HG03354 (cell line): ENCODE data around the gene TANGO6.
"Not testable (repeated sequence)": the region's sequence is repeated elsewhere in the genome, so short reads cannot be mapped to it uniquely, and the experiment has no call there.

Experiments used
- ATAC-seq: cut with Tn5 transposase; IDR thresholded peaks from one replicate; pipeline ENCODE4 v1.9.1; 2021; ENCODE audit warnings: mild to moderate bottlenecking; ENCODE audit not compliant: unreplicated experiment, poor library complexity, severe bottlenecking

TANGO6 gene

DNA sequence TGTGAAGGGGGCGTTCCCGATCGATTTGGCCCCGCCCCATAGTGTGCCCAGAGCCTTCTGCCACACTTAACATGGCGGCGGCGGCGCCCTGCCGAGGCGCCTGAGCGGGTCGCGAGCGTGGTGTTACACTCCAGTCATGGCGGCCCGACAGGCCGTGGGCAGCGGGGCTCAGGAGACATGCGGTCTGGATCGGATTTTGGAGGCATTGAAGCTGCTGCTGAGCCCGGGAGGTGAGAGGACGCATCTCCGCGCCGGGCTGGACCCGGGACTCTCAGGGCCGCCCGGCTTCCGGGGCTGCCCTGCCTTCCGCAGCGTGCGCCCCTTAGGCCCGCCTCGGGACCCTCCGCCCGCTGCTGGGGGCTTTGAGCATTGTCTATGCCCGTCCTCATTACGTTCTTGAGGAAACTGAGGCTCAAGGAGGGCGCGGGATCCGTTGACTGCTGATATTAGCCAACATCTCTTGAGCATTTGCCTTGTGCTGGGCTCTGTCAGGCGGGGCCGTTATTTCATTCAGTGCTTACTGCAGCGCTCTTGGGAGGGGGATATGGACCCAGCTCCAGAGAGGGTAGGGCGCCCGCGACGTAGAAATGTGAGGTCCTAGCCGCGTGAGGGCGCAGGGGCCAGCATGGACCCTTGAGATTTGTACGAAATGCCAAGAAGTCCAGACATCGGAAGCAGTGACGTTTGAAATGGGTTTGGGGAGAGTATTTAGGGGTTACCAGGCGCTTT, at the start of gene TANGO6:
TANGO6 (plus strand) TSS at position 50 of the 729 bp plus-strand sequence; CDS start at position 137, 87 bp downstream.
- ATAC-seq, result peak; percentile 90

DNA sequence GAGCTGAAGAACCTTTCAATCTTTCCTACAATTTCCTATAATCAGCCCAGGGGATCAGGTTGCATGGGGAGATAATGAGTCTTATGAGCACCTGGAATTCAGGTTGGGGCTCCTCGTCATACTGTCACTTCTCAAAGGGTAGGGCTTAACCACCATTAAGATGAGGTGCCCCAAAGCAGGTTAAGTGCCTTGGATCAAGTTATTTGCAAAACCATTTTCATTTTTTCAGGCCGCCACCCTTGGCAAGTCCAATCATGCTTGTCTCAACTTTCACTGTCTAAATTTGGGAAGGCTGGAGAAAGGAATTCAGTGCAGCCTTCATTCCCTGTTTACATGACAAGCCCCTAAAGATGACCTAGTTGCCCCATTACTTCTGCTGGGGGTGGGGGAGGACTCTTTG, 44.9 kb upstream of the TANGO6 start:
- no peak for ATAC-seq

DNA sequence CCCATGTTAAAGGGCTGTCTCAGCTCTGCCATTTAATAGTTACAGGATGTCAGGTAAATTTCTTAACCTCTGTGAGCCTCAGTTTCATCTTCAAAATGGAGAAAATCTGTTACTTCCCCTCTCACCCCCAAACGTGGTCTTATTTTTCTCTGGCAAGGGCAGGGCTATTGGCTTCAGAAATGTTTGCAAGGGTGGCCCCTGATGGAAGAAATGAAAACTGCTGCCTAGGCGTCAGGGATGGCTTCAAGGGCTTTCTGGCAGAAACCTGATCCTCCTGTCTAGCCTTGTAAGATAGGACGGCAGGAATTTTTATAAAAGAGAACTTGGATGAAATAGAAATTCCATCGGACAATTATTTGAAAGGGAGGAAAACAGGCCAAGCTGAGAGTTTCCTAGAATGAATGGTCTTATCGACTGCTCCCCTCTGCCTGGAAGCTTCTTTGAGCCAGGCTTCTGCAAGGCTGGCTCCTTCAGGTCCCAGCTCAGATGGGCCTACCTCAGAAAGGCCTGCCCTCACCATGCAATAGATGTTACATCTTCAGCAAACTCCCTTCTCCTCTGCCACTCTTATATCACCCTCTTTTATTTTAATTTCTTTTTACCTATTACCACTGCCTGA, 43.0 kb upstream of the TANGO6 start:
- ATAC-seq, result peak; percentile 71

DNA sequence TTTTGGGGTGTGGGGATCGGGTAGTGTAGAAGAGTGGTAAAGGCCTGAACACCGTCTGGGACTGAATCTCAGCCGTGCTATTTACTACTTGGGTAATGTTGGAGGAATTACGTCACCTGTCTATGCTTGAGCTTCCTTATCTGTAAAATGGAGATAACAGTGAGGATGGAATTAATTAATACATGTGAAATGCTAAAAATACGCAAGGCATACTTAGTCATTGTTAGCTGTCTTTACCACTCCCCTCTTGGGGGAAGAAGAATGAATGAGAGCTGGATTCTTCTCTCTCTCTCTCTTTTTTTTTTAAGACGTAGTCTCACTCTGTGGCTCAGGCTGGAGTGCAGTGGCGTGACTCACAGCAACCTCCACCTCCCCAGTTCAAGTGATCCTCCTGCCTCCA, 41.1 kb upstream of the TANGO6 start:
- ATAC-seq, result no peak

DNA sequence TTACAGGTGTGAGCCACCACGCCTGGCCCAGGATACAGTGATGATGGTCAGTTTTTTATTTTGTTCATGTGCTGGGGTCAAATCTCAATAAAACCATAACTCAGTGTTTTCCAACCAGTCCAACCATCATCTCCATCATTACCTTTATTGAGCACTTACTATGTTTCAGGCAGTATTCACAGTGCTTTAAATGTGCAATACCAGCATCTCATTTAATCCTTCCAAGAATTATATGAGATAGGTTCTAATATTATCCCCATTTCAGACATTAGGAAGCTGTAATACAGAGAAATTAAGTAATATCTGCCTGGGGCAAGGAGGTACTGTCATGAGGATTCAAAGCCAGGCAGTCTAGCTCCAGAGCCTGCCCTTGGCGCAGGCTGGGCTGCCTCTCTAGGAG, 36.9 kb upstream of the TANGO6 start:
- no peak for ATAC-seq

DNA sequence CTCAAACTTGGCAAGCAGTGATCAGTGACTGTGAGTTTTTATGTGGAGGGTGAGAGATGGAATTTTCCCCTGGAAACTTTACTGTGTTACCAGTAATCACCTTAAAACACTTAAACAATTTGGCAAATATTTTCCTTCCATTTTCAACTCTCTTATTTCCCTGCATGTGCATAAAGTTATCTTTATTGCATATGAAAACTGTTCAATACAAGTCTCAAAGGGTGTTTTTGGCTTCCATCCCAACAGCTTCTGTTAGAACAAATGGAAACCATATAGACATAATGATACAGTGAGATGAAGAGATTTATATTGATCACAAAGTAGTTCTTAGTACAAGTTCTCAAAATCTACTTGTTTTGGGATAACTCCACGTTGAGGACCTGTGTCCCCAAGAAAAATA, 36.4 kb upstream of the TANGO6 start:
- no peak for ATAC-seq

DNA sequence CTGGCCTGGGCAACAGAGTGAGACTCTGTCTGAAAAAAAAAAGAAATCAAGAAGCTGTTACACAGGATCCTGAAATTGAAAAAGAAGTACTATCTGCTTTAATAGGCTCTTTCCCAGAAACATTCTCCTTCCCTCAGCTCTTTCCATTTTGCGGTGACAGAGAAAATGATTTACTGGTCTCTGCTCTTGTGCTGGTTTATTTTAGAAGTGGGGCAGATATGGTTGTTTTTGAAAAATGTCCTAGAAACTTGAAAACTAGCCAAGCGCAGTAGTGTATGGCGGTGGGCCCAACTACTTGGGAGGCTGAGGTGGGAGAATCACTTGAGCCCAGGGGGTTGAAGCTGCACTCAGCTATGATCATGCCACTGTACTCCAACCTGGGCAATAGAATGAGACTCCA, 28.8 kb upstream of the TANGO6 start:
- ATAC-seq, result no peak

DNA sequence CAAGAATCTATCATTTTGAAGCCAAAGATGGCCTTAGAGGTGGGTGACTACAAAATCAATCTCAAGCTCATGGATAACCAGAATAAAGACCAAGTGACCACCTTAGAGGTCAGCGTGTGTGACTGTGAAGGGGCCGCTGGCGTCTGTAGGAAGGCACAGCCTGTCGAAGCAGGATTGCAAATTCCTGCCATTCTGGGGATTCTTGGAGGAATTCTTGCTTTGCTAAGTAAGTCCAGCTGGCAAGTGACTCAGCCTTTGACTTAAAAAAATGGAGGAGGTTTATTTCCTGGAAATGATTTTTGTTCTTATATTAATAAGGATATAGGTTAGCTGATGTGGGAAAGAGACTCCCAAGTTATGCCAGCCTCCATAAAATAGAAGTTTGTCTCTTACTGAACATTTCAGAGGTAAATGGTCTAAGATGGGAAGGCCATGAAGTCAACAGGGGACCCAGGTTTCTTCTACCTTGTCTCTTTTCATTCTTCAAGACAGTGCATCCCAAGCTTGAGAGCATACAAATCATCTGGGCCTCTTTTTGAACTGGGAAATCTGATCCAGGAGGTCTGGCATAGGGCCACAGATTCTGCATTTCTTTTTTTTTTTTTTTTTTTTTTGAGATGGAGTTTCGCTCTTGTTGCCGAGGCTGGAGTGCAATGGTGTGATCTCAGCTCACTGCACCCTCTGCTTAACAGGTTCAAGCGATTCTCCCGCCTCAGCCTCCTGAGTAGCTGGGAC, 19.8 kb upstream of the TANGO6 start:
- no peak for ATAC-seq

DNA sequence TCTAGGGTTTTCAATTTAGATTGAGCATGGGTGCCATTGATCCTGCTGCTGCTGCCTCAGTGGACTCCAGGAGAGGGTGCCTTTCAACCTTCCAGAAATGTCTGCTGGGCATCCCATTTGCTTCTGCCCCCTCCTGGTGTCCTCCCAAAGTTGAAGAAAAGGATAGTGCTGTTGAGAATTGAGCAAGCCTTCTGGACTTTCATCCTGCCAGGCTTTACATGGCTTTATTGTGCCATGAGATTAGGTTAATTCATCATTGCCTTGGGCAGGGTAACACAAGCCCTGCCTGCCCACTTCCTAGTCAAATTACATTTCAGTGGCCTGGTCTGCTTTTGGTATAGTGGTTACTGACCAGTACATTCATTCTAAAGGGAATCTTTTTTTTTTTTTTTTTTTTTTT, 17.9 kb upstream of the TANGO6 start:
- ATAC-seq, result no peak

DNA sequence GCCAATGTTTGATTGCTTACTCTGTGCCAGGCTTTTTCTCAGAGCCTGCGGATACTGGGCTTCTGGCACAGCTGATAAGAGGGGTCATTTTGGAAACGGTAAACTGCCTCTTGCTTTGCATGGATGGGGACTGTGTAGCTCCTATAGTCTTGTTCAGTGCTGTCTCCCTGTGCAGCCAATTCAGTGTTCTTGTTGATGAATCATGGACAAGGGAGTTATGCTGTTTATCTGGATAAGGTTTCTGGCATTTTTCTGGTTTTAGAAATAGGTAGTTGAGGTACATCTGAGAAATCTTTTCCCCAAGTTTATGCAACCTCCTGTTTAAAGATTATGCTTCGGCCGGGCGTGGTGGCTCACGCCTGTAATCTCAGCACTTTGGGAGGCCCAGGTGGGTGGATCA, 16.7 kb upstream of the TANGO6 start:
- ATAC-seq, result no peak

DNA sequence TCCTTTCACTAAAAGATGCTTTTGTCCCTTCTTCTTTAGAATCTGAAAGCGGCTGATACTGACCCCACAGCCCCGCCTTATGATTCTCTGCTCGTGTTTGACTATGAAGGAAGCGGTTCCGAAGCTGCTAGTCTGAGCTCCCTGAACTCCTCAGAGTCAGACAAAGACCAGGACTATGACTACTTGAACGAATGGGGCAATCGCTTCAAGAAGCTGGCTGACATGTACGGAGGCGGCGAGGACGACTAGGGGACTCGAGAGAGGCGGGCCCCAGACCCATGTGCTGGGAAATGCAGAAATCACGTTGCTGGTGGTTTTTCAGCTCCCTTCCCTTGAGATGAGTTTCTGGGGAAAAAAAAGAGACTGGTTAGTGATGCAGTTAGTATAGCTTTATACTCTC, 10.1 kb upstream of the TANGO6 start:
- no peak for ATAC-seq

DNA sequence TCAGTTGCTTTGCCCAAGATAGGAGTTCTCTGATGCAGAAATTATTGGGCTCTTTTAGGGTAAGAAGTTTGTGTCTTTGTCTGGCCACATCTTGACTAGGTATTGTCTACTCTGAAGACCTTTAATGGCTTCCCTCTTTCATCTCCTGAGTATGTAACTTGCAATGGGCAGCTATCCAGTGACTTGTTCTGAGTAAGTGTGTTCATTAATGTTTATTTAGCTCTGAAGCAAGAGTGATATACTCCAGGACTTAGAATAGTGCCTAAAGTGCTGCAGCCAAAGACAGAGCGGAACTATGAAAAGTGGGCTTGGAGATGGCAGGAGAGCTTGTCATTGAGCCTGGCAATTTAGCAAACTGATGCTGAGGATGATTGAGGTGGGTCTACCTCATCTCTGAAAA, 8.8 kb upstream of the TANGO6 start:
- no peak for ATAC-seq

DNA sequence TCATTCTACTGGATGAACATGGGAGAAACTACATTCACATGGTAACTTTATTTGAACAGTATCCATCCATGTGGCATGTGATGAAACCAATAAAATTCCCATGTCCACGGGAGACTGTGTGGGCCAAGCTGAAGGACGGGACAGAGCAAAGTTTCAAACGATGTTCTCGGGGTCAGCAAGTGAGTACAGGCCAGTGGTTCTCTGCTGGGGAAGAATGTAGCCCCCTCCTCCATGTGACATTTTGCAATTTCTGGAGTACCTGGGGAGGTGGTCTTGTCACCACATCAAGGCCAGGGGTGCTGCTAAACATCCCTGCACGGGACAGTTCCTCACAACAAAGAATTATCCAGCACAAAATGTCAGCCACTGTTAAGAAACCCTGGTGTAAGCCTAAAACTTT, 7.4 kb upstream of the TANGO6 start:
- ATAC-seq, result no peak

DNA sequence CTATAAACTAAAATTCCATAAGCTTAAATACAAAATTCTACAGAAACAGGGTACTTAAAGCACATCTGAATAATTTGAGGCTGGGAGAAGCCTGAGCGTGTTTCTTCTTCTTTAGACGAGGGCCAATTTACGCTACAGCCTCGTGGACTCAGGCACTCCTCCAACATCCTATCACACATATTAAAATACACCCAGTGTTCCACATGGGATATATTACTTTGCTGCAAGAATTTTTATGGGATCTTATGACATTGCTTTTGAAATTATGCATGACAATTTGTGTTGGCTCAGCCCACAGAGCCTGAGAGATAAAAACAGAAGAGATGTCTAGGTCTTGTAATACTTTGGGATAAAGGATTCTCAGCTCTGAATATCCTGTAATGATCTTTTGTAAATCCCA, 3.5 kb upstream of the TANGO6 start:
- ATAC-seq, result no peak

DNA sequence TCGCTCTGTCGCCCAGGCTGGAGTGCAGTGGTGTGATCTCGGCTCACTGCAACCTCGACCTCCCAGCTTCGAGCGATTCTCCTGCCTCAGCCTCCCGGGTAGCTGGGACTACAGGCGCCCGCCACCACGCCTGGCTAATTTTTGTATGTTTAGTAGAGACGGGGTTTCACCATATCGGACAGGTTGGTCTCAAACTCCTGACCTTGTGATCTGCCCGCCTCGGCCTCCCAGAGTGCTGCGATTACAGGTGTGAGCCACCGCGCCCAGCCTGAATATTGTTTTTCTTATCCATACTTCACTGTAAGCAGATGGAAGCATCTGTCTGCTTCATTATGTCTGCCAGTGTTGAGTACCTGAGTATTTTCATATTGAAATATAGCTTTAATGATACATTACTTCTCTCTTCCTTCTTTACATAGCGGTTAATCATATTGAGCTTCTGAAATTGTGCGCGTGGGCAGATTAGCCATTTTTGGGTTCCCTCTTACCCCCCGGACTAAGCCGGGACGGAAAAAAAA, 308 bp upstream of the TANGO6 start:
- not testable (repeated sequence) for ATAC-seq

DNA sequence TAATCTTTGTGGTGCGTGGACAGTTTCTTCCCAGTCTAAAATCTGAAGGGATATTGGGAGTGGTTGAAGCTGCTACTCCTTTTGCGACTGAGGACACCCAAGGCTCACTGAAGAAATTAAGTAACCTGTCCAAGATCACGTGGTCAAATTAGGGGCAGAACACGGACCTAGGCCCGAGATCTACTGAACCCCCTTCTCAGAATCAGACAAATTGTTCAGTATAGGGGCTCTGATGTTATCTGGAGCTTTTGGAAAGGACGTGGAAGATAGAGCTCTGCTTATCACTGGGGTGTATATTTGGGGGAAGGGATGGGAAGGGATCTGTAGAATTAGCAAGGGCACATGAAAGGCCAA, 857 bp downstream of the TANGO6 start:
- ATAC-seq, result no peak

DNA sequence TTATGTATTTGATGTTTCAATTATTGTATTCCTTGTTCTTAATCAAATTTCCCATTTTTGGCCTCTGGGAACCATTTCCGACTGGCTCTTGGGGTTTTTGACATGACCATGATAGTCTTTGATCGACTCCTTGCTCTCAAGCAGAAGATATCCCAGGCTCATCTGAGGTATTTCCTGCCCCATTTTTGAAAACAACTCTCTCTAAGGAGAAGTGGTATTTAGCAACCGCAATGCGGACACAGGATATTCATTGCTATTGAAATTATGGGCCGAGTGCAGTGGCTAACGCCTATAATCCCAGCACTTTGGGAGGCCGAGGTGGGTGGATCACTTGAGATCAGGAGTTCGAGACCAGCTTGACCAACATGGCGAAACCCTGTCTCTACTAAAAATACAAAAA, 5.5 kb downstream of the TANGO6 start:
- ATAC-seq, result no peak

DNA sequence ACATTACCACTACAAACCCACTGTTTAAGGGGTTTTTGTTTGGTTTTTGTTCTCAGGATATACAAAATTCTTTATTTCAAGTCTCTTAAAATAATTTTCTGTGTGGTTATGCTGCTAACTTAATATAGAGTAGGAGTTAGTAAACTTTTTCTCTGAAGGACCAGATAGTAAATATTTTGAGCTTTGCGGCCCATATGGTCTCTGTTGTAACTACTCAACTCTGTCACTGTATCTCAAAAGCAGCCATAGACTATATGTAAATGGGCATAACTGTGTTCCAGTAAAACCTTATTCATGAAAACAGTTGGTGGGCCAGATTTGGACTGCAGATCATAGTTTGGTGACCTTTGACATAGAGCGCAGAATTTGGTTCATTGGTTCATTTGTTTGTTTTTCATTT, 7.2 kb downstream of the TANGO6 start:
- ATAC-seq, result no peak

DNA sequence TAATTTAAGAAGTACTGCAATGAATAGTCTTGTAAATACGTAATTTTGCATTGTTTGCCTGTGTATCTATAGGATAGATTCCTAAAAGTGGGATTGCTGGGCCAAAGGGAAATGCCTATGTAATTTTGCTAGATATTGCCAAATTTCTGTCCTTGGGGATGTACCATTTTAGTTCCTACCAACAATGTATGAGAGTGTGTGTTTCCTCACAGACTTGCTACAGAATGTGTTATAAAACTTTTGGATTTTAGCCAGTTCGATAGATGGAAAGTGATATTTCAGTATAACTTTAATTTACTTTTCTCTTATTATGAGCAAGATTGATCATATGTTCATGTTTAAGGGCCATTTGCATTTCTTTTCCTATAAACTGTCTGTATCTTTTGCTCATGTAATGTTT, 8.3 kb downstream of the TANGO6 start:
- ATAC-seq, result no peak

DNA sequence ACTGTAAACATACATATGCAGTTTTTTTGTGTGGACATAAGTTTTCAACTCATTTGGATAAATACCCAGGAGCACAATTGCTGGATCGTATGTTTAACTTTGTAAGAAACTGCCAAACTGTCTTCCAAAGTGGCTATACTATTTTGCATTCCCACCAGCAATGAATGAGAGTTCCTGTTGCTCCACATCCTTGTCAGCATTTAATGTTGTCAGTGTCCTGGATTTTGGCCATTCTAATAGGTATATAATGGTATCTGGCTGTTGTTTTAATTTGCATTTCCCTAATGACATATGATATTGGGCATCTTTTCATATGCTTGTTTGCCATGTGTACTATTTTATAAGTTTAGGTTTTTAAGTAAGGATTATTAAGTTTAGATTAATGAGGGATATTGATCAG, 14.1 kb downstream of the TANGO6 start:
- ATAC-seq, result no peak

DNA sequence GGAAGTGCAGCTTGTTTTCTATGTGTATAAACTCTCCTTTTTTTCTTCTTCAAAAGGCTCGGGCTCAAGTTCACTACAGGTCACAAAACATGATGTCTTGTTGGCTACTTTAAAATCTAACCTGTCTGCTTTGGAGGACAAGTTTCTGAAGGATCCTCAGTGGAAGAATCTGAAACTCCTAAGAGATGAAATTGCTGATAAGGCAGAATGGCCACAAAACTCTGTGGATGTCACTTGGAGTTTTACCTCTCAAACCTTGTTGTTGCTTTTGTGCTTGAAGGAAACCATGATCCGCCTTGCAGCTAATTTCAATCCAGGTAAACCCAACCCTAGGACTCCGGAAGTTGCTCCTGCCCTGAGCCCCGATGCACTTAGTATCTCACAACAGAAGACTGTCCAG, 16.5 kb downstream of the TANGO6 start:
- ATAC-seq, result no peak
